ENCODE measurements around the gene GRID2.

DNA sequence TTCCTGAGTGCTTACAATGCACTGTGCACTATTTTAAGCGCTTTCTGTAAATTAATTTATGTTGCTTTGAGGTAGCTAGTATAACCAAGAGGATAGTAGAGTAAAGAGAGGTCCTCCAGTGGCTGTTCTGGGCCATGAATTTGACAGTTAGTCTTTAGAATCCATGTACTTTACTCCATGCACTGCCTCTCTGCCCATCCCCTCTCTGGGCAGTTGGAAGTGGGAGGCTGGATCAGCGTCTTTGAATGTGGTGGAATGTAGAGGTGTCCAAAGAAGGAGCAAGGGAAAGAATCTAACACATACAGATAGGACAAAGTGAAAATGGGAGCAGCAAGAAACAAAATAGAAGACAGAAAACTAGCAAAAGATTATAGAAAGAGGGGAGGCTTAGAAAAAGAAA is 712.6 kb downstream of the GRID2 start:
- TF ChIP-seq EZH2 (IDR thresholded peaks at IDR 0.05; ENCODE audit: low read length, unreplicated experiment) (no peak), EZH2phosphoT487 (IDR thresholded peaks at IDR 0.05; ENCODE audit: borderline replicate concordance, low read length) (no peak)
- TF ChIP-seq, protein P1, sequence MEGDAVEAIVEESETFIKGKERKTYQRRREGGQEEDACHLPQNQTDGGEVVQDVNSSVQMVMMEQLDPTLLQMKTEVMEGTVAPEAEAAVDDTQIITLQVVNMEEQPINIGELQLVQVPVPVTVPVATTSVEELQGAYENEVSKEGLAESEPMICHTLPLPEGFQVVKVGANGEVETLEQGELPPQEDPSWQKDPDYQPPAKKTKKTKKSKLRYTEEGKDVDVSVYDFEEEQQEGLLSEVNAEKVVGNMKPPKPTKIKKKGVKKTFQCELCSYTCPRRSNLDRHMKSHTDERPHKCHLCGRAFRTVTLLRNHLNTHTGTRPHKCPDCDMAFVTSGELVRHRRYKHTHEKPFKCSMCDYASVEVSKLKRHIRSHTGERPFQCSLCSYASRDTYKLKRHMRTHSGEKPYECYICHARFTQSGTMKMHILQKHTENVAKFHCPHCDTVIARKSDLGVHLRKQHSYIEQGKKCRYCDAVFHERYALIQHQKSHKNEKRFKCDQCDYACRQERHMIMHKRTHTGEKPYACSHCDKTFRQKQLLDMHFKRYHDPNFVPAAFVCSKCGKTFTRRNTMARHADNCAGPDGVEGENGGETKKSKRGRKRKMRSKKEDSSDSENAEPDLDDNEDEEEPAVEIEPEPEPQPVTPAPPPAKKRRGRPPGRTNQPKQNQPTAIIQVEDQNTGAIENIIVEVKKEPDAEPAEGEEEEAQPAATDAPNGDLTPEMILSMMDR (conservative IDR thresholded peaks at IDR 0.05; ENCODE audit: low read depth, low read length), result no peak
